ENCODE measurements around the gene DPF3.
"Not testable (repeated sequence)": the region's sequence is repeated elsewhere in the genome, so short reads cannot be mapped to it uniquely, and the experiment has no call there.

The DPF3 gene

DNA sequence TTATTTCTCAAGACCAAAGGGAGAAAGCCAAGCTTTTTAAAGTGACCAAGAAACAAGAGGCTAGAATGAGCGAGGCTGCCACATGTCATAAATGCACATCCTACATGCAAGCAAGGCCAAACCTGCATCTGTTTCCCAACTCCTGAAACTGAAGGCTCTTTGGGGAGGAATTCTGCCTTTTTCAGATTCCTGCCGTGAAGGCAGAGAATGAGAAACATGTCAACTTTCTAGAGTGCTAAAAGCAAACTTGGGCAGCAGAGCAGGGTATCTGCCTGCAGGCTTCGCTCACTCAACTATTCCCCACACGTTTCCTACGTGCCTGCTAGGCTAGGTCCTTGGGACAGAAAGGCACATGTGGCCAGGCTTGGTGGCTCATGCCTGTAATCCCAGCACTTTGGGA is 15.2 kb downstream of the DPF3 start:
- no peak for DNase-seq

- DNase-seq = no peak
These were observed 17.2 kb downstream of the DPF3 start for GRCh38 chr14:72876710-72877063.

DNA sequence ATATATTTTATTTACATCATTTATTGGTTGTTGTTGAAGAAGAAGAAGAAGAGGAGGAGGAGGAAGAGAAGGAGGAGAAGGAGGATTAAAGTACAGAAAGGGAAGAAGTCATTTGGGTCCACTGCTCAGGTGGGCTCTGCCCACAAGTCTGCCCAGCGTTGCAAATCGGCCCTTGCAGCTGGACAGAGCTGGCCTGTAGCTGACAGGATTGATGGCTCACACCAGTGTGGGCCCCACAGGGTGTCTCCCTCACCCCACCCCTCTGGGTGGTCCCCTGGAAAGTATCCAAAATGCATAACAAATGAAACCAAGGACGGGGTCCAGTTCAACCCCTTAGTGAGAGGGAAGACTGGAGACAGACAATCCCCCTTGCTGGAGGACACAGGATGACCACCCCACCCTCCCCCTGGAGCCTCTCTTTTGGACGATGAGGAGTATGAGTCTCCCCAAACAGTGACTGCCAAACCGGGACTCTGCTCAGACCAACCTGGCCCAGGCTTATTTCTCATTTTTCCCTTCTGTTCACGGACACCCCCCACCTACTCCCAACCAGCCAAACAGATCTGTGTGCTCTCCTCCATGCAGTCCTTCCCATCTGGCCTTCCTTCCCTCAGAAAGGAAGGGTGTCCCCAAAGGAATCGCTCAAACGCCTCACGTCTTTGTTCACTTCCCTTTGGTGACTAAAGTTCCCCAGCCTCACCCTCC is 17.7 kb downstream of the DPF3 start:
- no peak for DNase-seq

DNA sequence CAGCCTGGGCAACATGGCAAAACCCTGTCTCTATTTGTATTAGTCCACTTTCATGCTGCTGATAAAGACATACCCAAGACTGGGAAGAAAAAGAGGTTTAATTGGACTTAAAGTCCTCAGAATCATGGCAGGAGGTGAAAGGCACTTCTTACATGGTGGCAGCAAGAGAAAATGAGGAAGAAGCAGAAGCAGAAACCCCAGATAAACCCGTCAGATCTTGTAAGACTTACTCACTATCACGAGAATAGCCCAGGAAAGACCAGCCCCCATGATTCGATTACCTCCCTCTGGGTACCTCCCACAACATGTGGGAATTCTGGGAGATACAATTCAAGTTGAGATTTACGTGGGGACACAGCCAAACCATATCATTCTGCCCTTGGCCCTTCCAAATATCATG is 23.0 kb downstream of the DPF3 start:
- not testable (repeated sequence) for DNase-seq

- no peak for DNase-seq
These were observed 24.2 kb downstream of the DPF3 start for GRCh38 chr14:72869407-72870329.

DNA sequence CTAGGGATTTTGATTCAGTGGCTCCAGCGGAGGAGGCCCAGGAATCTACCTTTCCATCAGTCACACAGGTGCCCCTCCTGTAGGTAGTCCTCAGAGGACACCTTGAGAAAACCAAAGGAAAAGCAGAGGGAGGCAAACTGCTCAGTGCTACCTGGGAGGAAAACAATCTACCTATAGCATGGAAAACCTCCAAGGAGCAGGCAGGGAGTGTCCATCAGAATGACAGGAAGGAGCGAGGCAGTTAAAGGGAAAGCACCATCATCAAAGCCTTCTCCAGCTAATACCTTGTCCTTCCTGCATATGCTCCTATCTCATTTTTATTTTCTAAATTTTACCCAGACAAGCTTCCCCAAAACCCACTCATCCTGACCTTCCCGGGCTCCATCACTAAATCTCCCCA is 25.4 kb downstream of the DPF3 start:
- no peak for DNase-seq

DNA sequence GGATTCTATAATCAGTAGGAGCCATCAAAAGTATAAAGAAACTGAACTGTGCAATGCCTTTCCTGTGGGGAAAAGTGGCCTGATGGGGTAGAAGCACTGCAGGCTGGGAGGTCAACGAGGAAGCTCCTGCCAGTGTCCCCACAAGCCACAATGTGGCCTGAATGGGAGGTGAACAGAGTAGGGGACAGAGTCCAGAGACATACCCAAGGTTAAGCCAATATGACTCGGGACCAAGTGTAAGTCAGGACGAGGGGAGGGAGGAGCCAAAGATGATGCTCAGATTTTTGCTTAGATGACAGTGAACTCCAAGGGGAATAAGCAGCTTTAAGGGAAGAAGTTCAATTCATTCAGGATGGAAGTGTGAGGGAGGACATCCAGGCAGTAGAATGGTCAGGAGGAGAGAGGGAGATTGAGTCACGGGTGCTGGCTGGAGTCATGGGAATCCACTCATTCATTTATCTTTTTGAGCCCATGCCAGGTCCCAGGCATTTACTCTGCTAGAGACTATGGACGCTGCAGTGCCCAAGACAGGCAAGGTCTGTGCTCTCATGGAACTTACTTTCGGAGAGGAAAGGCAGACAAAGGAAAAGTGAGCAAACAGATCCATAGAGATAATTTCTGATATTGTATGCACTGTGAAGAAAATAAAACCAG is 29.1 kb downstream of the DPF3 start:
- no peak for DNase-seq

- no peak for DNase-seq
These were observed 30.5 kb downstream of the DPF3 start for GRCh38 chr14:72863216-72864006.

- no peak for DNase-seq
These were observed 37.2 kb downstream of the DPF3 start for GRCh38 chr14:72856530-72857266.

DNA sequence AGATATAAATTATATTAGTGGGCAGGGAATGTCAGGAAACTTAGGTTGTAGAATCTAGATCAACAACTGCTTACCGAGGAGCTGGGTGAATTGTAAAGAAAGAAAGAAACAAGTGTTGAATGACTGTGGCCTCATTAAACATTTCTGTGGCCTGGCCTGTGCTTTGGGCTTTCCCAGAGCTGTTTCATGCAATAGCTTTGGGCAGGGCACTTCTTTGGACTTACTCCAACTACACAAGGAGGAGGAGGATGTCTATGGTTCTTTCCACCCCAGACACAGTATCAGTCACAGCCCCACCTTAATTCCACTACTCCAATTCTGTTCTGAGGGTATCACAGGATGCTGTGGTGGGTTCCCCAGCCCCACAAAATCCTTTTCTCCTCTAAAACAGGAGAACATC is 38.0 kb downstream of the DPF3 start:
- peak; percentile 56 for DNase-seq

GRCh38 chr14:72852194-72852593 is 41.7 kb downstream of the DPF3 start:
- no peak for DNase-seq

- no peak for DNase-seq
These were observed 42.3 kb downstream of the DPF3 start for GRCh38 chr14:72851635-72852034.

DNA sequence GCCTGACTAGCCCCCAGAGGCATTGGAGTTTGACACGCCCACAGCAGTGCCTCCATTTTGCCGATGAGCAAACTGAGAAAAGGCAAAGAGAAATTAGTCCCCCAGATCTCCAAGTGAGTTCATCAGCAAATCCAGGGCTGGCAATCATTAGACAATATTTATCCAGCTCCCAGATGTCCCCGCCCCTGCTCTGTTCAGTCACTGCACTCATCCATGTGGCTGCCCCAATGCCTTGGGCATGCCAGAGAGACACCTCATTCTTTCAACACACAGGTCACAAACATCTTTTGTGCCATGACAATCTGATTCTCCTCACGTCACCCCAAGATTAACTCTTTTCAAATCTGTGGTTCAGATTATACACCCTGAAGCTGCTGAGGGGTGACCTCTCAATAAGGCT is 43.5 kb downstream of the DPF3 start:
- DNase-seq = no peak

GRCh38 chr14:72849222-72849621 is 44.7 kb downstream of the DPF3 start:
- no peak for DNase-seq

- no peak for DNase-seq
These were observed 46.2 kb downstream of the DPF3 start for GRCh38 chr14:72847721-72848120.

GRCh38 chr14:72845683-72846082 is 48.2 kb downstream of the DPF3 start:
- DNase-seq = no peak

DNA sequence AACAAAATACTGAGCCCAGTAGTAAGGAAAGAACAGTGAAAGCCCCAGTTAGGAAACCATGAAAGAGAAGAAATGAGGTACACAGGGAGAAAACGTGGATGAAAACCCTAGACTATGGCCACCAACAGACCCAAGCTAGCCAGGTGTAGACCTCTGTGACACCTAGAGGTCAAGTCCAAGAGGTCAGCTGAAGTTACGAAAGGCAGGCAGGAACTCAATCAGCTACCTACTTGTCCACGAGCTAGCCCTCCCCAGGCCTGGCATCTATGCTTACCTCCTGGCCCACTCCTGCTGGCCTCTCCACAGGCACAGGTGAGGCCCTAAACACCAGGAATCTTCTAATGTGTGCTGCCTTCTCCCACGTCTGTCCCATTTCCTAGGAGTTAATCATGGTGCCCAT is 48.7 kb downstream of the DPF3 start:
- no peak for DNase-seq

DNA sequence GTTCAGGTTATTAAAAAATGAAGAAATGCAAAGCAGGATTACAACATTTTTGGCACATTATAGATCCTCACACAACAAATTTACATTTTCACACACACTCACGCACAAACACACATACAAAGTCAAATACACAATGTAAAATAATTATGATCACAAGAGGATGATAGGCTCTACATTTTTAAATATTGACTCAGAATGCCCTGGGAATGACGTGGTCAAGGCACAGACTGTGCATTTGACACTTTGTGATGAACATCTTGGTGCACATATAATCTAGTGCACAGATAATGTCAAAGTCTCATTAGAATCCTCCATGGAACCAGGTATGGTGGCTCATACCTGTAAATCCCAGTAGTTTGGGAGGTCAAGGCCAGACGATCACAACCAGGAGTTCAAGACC is 49.4 kb downstream of the DPF3 start:
- DNase-seq = no peak

GRCh38 chr14:72839753-72840607 is 53.9 kb downstream of the DPF3 start:
- DNase-seq = no peak

GRCh38 chr14:72839351-72839750 is 54.5 kb downstream of the DPF3 start:
- no peak for DNase-seq

DNA sequence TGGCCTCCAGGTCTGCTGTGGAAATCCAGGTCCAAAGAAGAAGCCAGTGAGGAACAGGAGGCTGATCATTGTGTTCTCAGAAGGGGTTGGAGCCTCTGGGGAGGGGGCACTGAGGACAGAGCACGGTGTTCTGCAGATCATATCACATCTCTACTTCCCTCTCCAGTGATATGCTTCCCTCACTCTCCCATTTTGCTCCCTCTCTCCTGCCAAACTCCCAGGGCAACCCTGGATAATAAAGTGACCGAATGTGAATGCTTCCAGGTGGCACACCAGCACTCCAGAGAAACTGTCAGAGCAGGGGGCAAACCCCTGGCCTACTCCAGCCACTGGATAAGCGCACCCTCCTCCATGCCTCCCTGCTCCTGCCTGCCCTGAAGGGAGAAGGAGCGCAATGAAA is 57.8 kb downstream of the DPF3 start:
- DNase-seq = no peak
